ENCODE data around the gene TLDC2.
"Not testable (repeated sequence)": the region's sequence is repeated elsewhere in the genome, so short reads cannot be mapped to it uniquely, and the experiment has no call there.

Gene TLDC2

GRCh38 chr20:36916199-36916598 is 40.3 kb downstream of the TLDC2 start:
- no peak for DNase-seq

- DNase-seq = no peak
These were observed 41.3 kb downstream of the TLDC2 start for GRCh38 chr20:36917240-36917639.

- no peak for DNase-seq
These were observed 42.0 kb downstream of the TLDC2 start for GRCh38 chr20:36917943-36918342.

- no peak for DNase-seq
These were observed 43.9 kb downstream of the TLDC2 start for GRCh38 chr20:36919715-36920333.

- DNase-seq = no peak
These were observed 44.4 kb downstream of the TLDC2 start for GRCh38 chr20:36920334-36920730.

- no peak for DNase-seq
These were observed 48.5 kb downstream of the TLDC2 start for GRCh38 chr20:36924167-36925045.

GRCh38 chr20:36925234-36925633 is 49.3 kb downstream of the TLDC2 start:
- DNase-seq = no peak

- DNase-seq = no peak
These were observed 50.8 kb downstream of the TLDC2 start for GRCh38 chr20:36926653-36927200.

GRCh38 chr20:36927704-36928103 is 51.8 kb downstream of the TLDC2 start:
- no peak for DNase-seq

- DNase-seq = no peak
These were observed 53.4 kb downstream of the TLDC2 start for GRCh38 chr20:36929290-36929689.

- no peak for DNase-seq
These were observed 53.8 kb downstream of the TLDC2 start for GRCh38 chr20:36929691-36930090.

GRCh38 chr20:36932067-36932466 is 56.1 kb downstream of the TLDC2 start:
- DNase-seq = not testable (repeated sequence)

GRCh38 chr20:36932476-36933426 is 56.8 kb downstream of the TLDC2 start:
- no peak for DNase-seq

- not testable (repeated sequence) for DNase-seq
These were observed 57.6 kb downstream of the TLDC2 start for GRCh38 chr20:36933571-36933970.

GRCh38 chr20:36936341-36936740 is 60.4 kb downstream of the TLDC2 start:
- no peak for DNase-seq

GRCh38 chr20:36936761-36937401 is 60.9 kb downstream of the TLDC2 start:
- DNase-seq = not testable (repeated sequence)

GRCh38 chr20:36937402-36937770 is 61.4 kb downstream of the TLDC2 start:
- DNase-seq = no peak

- DNase-seq = no peak
These were observed 65.5 kb downstream of the TLDC2 start for GRCh38 chr20:36941401-36941835.

Measured in amniotic stem cell (primary cell).